NCI-H526 treated with DMSO at 0.1 percent for 48 hours (cell line): ENCODE data around the gene CDK6.

ENCODE experiments used
- DNase-seq: peaks from one replicate; lab custom pipeline; 2025; lab: John Stamatoyannopoulos, UW

The CDK6 gene

DNA sequence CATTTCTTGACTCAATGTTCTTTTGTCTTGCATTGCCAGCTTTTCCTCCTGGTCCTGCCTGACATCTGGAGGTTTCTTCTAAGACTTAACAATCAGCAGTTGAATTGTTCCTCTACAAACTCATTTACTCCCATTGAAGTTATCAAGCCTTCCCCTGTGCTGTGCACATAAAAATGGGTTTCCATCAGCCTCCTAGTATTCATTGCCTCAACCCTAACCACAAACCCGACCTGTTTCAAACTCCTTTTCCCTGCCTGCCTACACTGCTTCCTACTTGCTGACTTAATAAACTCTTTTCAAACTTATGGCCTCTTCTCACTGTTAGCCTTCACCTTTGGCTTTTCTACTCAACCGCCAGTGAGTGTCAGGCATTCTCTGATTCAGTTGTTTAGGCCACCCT lies 9.4 kb upstream of the CDK6 start:
- DNase-seq = no peak

DNA sequence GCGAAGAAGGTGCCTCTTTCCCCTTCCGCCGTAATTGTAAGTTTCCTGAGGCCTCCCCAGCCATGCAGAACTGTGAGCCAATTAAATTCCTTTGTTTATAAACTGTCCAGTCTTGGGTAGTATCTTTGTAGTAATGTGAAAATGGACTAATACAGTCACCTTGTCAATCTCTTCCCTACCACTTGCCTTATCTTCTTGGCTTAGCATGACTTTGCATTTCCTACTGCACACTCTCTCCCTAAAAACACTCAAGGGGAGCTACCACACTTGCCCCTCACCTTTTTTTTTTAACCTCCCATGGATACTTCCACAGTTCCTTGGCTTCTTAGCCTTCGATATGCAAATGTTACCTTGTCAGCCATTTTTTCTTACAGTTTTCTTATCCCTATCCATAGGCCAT lies 7.4 kb upstream of the CDK6 start:
- no peak for DNase-seq

DNA sequence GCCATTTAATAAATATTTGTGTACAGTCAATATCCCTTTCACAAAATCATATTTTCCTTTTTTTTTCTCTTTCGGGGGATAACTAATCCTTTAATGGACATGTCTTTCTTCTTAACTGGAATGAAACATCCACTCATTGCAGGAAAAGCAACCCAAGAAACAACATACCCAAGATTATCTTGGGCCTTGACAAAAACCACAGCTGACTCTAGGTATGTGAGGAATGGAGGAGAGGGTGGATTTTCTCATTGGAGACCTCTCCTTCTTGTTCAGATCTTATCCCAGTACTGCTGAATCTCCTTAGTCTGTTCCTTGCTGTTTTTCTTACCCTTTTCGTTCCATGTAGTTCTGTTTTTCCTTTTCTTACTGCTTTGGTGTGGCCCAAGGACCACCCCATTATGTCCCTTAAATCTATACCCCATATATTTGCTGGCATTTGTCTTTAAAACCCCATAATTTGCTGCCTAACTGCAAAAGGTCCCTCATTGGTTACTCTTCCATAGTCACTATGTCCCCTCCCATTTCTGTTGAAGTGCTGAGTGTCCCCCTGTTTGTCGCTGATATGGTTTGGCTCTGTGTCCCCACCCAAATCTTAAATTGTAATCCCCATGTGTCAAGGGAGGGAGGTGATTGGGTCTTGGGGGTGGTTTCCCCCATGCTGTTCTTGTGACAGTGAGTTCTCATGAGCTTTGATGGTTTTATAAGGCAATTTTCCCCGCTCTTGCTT lies 6.8 kb upstream of the CDK6 start:
- no peak for DNase-seq

DNA sequence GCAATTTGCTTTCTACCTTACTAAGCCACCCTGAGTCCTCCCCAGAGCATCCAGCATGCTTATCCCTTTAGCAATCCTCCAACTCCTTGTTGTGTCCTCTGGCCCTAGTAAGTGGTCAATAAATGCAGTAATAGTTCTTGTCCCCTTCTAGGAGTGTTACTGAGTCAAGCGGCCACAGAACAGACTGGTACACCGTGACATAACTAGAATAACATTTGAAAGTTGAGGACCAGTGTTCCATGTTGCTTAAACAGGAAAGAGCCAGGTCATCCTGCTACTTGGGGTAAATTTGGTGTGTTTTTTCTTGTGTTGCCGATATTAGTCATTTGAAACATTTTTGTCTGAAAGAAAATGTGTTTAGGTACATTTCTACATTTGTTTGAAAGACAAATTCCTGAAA lies 4.8 kb upstream of the CDK6 start:
- DNase-seq = no peak

DNA sequence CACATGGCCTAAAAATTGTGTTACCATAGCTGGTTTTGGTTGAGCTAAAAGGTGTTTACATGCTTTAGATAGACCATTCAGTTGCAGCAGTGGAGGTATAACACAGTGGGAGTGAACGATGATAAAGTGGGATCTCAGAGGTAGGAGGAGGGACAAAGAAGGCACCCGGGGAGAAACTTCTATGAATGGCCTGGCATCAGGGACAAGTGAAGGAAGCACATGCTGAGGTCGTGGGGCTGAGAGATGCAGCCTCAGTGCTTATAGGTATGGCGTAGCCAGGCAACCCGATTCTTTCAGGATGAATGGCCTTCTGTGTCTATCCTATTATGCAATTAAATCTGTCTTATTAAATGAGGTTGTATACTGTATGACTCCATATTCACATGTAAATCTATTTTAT lies 3.9 kb upstream of the CDK6 start:
- DNase-seq = no peak

DNA sequence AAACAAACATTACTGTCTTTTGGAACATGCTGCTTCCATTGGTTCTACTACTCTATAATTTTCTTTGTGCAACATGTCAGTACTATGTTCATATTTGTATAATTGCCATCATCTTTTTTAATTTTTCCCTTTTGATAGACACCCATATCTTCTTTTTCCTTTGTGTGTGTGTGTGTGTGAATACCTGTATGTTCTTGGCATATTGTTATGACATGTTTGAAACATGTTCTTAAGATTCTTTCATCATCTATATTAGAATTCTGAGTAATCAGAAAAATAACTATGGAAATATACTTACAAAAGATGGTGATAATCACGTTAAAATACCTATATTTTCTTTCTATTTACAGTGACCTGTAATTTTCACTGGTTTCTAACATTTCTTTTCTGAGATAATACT lies 3.5 kb upstream of the CDK6 start:
- no peak for DNase-seq

DNA sequence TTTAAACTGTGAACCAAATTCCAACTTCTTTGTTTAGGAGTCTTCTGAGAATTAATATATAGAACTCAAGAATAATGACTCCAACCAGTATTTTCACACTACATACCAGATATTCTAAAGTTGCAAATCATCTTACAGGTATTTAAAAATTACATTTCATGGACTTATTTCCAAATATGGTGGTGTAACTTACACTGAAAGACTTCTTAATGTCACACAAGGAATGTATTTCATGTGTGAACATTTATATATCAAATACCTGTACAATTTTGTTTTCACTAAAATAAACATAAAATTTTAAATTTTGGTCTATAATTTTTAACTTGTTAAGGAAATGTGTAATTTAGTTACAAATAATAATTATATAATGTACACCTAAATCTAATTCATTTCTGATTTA lies 2.6 kb upstream of the CDK6 start:
- DNase-seq = no peak

DNA sequence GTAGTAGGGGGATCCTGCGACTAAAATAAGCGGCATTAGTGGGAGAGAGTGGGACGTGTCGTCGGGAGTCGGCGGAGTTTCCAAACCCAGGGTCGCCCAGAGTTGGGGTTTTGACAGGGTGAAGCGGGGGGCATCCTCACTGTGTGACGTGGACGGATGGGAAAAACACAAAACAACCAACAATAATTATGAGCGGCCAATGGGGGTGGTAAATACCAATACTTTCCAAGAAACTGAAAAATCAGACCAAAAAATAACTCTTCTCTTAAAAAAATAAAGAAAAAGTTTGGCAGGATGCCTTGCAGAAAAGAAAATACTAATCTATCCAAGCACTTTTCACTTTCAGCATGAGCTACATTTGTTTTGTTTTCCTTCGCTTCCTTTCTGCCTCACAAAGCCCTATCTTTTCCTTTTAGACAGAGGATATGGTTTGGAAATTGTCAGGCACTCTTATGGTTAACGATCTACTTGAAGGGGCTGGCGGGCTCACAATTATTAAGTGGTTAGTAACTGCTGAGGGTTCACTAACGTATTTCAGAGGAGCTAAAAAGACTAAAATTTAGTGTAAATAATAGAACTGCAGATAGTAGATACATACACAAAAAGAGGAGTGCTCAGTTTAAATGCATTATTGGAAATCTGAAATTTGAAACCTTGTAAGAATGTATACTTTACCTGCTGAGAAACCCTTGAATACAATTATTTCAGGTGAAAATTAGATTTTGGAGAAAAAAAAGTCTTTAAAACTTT lies 802 bp upstream of the CDK6 start:
- DNase-seq = no peak

DNA sequence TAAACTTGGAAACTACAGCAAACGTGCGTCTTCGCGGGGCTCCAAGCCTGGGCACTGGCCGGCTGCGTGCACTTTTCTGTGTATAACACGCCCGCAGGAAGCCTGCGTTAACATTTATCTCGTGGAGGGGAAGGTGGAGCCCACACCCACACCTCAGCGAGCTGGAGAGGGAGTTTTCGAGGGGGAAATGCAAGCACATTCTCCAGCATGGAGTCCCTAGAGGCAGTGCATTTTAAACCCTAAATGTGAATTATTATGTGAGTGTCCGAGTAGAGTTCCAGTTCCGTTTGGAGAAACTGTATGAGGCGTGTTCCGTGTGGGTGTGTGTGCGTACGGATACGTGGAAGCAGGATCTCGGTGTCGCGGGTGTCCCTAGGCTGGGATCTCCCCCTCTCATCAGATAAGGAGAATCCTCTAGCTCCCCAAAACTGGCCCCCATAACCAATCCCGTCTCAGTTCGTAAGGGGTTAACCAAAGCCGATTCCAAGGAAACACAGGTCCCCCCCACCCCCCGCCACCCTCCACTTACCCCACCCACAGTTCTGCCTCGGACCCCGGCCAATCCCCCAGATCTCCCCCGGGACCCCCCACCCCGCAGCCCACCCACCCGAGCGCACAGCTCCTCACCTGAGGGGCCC lies 403 bp downstream of the CDK6 start:
- DNase-seq = no peak

DNA sequence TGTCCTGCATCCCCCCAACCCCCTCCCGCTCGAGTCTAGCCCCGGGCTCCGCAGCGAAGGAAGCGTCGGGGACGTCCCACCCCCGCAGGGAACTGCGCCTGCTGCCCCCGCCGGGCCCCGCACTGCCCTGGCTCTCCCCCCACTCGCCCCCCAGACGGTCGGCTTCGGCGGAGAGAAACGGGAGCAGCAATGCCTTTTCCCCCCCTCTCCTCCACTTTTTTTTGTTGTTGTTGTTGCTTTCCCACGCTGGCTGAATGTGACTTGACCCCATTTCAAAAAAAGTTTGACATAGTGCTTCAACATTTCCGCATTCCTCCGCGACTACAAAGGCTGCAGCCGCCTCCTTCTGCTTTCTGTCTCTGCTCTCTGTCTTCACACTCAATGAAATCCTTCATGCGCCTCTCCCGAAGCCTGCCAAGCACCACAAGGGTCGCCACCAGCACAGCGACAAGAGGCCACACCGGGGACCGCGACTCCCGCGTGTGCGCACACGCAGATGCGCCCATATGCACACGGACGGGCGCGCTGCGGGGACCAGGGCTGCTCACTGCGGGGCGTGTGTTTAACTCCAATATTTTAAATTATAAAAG lies 1.0 kb downstream of the CDK6 start:
- peak; percentile 68 for DNase-seq

DNA sequence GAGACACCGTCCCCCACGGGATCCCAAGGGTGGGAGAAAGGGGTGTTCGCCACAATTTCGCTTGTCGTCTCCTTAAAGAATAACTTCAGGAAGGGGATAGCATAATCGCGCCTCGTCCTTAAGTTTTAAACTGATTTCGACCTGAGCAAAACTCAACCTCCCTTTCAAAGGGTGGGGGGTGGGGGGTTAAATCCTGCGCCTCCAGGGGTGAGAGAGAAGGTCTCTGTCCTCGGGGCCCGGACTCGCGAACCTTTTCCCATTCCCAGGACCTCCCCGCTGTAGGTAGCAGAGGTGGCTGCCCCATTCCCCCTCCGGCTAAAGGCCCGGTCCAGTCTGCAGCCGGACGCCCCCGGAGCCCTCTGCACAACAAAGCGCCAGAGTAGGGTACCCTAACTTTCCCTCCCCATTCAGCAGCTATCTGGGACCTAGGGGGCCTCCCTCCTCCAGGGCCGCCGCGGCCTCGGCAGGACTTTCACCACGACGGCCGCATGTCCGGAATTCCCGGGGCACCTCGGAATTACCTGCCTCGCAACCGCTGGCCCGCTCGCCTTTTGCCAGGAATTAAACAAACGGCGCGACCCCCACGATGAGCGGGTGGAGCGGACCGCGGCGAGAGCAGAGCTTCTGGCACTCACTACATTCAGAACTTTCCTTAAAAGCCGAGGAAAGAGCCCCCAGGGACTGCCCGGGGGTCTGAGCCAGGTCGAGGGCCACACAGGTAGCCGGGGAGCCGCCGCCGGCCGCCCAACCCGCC lies 1.7 kb downstream of the CDK6 start:
- no peak for DNase-seq

DNA sequence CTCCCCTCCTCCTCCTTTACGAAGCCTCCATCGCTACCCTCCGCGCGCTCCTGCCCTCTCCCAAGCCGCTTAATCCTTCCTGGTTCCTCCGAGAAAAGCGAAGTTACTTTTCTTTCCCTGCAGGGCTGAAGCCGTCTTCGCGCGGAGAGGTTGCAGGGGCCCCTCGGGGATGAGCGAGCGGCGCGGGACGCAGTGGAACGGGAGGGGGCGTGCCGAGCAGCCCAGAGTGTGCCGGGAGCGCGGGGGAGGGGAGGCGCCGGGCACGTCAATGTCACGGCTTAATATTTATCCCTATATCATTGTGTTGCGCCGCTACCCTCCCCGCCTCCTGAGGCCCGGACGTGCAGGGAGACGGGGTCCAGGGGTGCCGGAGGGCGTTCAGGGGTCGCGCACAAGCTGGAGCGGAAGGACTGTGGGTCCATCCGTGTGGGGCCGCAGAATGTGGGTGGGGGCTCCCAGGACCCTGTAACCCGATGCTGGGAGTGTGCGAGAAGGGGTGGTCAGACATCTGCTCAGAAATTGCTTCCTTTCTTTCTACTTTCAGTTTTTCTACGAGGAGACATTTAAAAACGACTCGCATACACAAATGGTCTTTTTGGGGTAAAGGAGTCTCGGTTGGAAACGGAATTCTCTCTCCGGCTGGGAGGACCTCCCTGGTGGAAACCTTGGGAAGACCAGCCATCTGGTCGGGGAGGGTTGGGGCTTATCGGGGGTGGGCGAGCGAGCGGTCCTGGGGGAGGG lies 2.4 kb downstream of the CDK6 start:
- DNase-seq = peak; percentile 86

DNA sequence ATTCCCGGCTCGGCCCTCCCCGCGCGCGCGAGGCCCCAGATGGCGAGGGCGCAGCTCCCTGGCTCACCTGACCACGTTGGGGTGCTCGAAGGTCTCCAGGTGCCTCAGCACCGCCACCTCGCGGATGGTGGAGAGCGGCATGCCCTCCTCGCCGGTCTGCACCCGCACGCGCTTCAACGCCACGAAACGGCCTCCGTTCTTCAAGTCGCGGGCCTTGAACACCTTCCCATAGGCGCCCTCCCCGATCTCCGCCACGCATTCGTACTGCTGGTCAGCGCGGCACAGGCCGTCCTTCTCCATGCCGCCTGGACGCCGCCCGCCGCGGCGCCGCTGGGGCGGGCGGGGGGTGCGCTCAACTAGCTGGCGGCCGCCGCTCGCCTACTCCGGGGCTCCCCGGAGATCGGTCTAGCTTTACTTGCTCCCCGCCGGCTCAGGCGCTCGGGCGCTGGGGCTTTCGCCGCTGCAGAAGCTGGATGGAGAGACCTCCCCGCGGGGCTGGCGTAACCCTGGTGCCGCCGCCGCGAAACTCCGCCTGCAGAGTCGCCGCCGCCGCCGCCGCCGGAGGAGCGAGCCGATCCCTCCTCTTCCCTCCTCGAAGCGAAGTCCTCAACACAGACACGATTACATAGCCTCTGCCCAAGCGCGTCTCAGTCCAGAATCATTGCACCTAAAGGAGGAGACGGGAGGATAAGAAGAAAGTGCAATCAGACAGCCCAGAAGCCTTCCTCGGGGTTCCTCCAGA lies 3.2 kb downstream of the CDK6 start:
- peak; percentile 87 for DNase-seq

DNA sequence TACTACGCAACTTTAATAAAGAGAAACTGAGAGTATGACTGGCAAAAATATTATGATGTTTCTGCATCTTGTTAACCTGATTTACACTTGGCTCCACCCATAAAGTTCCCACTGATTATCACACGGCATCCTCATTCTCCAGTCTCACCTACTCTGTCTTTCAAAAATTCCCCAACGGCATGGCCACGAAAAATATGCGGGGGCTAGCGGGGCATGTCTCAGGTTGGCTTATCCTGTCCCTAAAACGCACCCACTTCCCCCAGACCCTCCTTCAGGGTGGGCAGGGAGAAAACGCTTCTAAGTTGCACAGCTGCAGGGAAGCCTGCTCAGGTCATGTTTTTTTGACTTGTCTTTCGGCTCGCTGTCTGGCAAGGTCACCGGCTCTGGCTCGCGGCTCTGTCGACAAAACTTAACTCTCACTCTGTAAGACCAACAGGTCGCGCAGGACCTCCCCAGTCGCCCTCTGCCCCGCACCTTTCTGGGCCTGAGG lies 3.8 kb downstream of the CDK6 start:
- peak; percentile 59 for DNase-seq

DNA sequence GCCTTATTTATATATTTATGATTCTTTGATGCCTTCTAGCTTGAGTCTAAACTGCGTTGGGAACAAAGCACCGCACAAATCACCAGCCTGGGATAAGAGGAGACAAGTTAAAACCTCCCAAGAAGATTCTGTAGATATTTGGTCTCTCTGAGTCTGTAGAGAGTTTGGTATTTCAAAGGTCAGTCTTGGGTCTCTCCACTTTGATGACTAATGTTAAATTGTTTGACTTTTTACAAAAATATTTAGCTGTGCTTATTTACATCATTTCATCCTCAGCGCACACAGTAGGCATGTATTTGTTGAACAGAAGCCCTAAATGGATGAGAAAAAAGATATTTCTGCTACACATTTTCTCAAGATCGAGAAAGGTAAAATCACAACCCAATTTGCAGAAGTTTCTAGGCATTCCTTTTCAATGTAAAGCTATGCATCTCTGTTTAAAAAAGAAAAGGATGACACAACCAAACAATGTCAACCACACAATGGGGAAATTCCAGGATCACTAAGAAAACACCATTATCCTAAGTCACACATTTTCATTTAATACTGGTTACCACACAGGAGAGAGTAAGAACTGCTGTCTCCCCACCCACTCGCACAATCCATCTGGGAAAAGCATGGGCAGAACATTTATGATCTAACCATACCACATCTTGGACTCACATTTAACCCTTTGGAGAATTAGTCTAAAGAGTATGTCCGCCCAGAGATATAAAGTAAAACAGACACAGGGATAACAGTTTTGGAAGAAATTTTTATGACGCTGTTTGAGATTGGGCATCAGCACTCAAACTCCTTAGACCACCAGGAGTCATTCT lies 4.4 kb downstream of the CDK6 start:
- no peak for DNase-seq

DNA sequence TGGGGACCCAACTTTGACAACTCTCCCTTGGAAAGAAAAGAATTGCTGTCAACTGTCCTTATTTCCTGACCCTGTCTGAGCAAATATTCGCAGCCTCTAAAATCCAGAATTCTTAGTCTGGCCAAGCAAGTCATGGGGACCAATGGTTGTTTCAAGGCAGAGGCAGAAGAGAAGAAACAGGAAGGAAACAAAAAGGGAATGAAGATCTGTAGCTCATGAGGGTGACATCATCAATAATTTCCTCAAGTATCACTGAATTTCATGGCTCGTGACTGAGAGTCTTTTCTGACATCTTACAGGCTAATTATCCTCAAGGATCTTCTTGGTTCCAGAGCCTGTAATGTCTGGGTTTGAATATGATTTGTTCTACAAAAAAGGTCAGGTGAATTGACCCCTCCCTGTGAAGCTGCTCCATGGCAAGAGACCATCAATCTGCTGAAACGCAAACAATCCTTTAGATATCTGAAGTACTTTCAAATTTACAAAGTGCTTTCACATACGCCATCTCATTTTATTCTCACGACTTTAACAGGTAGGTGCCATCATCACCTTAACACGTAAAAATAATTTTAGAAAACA lies 5.8 kb downstream of the CDK6 start:
- no peak for DNase-seq

DNA sequence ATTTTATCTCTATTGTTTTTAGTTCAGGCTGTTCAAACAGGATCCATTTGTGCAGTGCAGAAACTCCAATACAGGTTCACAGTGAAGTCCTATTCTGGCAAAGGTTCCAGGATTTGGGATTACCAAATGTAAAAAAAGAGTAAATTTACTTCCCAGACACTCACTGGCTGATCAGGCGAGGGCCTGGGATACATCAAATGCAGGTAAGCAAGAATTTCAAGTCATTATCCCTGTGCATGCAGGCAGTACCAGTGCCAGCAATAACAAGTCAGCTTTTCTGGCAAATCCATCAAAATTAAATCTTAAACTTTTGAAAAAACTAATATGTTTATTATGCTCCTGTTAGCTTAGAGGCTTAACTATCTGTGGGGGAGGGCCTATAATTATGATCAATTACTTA lies 6.3 kb downstream of the CDK6 start:
- no peak for DNase-seq

DNA sequence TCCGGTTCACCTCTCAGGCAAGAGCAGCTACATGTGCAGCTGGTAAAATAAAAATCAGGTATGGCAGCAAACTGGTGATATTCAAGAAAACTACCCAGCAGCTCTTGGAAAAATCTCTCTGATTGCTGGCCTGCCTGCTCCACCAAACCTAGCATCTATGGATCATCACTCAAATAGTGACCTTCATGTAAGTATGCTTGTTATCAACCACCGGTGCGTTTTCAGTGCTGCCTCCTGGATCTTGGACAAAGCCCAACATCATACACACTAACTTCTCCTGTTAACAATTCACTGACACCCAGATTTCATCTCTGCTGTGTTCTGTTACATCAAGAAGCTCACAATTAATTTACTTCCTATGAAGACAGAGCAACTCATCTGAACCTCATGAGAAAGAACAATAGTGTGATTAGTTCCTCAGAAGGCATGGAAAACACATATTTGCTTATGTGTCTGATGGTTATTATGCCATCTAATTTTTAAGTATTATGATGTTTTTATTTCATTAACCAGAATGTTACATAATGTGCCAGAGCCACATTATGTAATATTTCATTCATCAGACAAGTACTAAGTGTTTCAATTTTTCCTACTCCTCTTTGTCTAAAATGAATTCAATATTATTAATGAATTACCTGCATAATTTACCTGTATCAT lies 8.8 kb downstream of the CDK6 start:
- DNase-seq = no peak
